Uterus (tissue), 4 donors: Measurements from ENCODE around the gene CYGB. TPM values are rescaled to one million over a fixed set of nuclear protein-coding genes. Genes with fewer than 3 reads are reported as not detected.
A peak's percentile ranks its signal among the peaks of the same experiment; 100 is the strongest.

Experiments used
- DNase-seq, 2 donors: peaks; one replicate each; pipeline ENCODE4 v3.0.0-alpha.2; 2019 to 2020
- H3K27ac ChIP-seq, 2 donors: fragments of 200-600 bp; sonication (generic); 1 replicate in 1 of 2; 2 replicates in 1 of 2; pipeline ENCODE4 v1.5.1; 2016 to 2018
- H3K27me3 ChIP-seq, 2 donors: fragments of 200-600 bp; sonication (generic); one replicate each; pipeline ENCODE4 v1.5.1; 2018 to 2019; ENCODE audit warnings: control low read depth in 1 of 2
- H3K36me3 ChIP-seq, 2 donors: fragments of 200-600 bp; sonication (generic); one replicate each; pipeline ENCODE4 v1.5.1; 2019; ENCODE audit warnings: control low read depth in 1 of 2
- H3K4me1 ChIP-seq, 2 donors: fragments of 200-600 bp; sonication (generic); one replicate each; pipeline ENCODE4 v1.5.1; 2018 to 2019; ENCODE audit warnings: control low read depth in 1 of 2
- H3K4me3 ChIP-seq, 2 donors: fragments of 200-600 bp; sonication (generic); 1 replicate in 1 of 2; 2 replicates in 1 of 2; pipeline ENCODE4 v1.5.1; 2018 to 2019; ENCODE audit warnings: mild to moderate bottlenecking in 1 of 2
- H3K9me3 ChIP-seq, 2 donors: fragments of 200-600 bp; sonication (generic); one replicate each; pipeline ENCODE4 v1.5.1; 2019; ENCODE audit warnings: control low read depth in 1 of 2
- POLR2A ChIP-seq, 2 donors: fragments of 450-650 bp; IDR thresholded peaks; one replicate each; pipeline ENCODE4 v1.6.1; 2016; ENCODE audit warnings: antibody characterized with exemption in 2 of 2, mild to moderate bottlenecking in 1 of 2, moderate library complexity in 1 of 2
- intact Hi-C: fragments of 100-400 bp; cut with DNase I; formaldehyde crosslinking; loops from one replicate; pipeline ENCODE4 v1.15.1; 2023; ENCODE audit warnings: low total_unique reads
- small RNA-seq: library from RNA; depleted of rRNA; stranded (forward); fragments of <200 nt; gene quantifications from one replicate; pipeline ENCODE3, GENCODE V24; 2016
- total RNA-seq, 4 donors: library from RNA; depleted of rRNA in 3 of 4; stranded (reverse); fragments of >200 nt in 3 of 4; gene quantifications; one replicate each; pipeline versions ENCODE4 v1.1.0 to v1.2.4, GENCODE V29; 2014 to 2023
- TF ChIP-seq, protein P1 (sequence below), 4 experiments: fragments of 200-600 bp in 2 of 4; fragments of 450-650 bp in 2 of 4; sonication (generic) in 2 of 4; IDR thresholded peaks; one replicate each; pipeline ENCODE4 v1.5.1; 2016 to 2019; ENCODE audit warnings: antibody characterized with exemption in 4 of 4, mild to moderate bottlenecking in 2 of 4, moderate library complexity in 1 of 4
- donor health status: DM: yes; HTN: yes; CAD: no.

CYGB gene
- total RNA-seq, 4 donors from 2014 or later: 7.8 to 33.2 (median 19.8) TPM

DNA sequence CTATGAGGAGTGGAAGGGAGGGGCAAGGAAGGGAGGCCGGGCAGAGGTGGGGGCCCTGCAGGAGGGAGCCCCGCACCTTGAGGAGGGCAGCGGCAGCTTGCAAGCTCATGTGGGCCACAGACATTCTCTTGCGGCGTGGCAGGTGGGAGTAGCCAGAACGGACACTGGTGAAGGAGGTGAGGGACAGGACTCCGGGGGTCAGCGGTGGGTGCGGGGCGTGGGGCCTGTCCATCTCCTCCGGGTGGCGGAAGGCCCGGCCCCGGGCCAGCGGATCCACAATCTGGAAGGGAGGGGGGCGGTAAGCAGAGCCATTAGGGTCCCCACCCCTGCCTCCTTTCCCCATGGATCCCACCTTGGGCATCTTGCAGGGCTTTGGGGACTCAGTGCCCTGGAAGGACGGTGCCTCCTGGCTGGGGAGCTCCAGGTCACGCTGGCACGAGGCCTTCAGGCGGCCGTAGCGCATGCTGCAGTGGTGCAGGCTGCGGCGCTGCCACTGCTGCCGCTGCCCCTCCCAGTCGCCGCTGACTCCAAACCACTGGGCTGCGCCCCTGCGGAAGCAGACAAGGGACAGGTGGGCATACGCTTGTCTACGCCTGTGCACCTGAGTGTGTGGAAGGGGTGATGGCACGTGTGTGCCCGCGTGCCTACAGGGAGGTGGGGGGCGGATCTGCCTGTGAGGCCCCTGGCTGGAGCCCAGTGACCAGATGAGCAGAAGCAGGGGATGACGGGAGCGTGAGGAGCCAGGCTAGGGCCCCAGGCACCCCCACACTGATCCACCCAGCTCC is 58.6 kb downstream of the CYGB start:
- TF ChIP-seq, protein P1, sequence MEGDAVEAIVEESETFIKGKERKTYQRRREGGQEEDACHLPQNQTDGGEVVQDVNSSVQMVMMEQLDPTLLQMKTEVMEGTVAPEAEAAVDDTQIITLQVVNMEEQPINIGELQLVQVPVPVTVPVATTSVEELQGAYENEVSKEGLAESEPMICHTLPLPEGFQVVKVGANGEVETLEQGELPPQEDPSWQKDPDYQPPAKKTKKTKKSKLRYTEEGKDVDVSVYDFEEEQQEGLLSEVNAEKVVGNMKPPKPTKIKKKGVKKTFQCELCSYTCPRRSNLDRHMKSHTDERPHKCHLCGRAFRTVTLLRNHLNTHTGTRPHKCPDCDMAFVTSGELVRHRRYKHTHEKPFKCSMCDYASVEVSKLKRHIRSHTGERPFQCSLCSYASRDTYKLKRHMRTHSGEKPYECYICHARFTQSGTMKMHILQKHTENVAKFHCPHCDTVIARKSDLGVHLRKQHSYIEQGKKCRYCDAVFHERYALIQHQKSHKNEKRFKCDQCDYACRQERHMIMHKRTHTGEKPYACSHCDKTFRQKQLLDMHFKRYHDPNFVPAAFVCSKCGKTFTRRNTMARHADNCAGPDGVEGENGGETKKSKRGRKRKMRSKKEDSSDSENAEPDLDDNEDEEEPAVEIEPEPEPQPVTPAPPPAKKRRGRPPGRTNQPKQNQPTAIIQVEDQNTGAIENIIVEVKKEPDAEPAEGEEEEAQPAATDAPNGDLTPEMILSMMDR (IDR thresholded peaks at IDR 0.05): no peak
- TF ChIP-seq POLR2A (IDR thresholded peaks at IDR 0.05): no peak
- H3K9me3 ChIP-seq: no peaks in the 10 kb centered on the region
- intact Hi-C loops: no loop called here
- H3K4me3 ChIP-seq: no peak overlapping the region
- no peak for DNase-seq
- H3K27ac ChIP-seq: no peak overlapping the region
- H3K4me1 ChIP-seq: no peaks in the 10 kb centered on the region
- no peaks in the 10 kb centered on the region for H3K27me3 ChIP-seq
- H3K36me3 ChIP-seq: no peaks in the 10 kb centered on the region

DNA sequence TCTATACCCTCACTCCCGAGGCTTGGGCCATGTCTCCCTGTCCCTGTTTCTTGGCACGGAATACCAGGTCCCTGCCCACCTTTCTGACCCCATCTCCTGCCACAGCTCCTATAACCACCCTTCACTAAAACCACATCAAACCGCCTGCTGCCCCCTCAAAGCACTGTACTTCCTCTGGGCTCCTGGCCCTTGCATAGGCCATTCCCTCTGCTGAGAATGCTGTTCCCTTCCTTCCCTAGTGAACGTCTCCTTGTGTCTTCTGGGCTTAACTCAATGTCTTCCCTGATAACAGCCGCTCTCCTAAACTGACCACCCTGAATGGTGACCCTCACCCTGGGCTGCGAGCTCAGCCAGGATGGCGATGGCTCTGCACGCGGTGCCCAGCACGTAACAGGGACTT is 59.4 kb downstream of the CYGB start:
- intact Hi-C loops: no loop called here
- Histone ChIP-seq H3K27ac (no peak overlapping the region), H3K9me3 (no peaks in the 10 kb centered on the region), H3K27me3 (no peaks in the 10 kb centered on the region), H3K36me3 (no peaks in the 10 kb centered on the region), H3K4me3 (no peak overlapping the region), H3K4me1 (no peaks in the 10 kb centered on the region)
- TF ChIP-seq POLR2A (IDR thresholded peaks at IDR 0.05): no peak
- TF ChIP-seq, protein P1 (IDR thresholded peaks at IDR 0.05): no peak
- DNase-seq: no peak

DNA sequence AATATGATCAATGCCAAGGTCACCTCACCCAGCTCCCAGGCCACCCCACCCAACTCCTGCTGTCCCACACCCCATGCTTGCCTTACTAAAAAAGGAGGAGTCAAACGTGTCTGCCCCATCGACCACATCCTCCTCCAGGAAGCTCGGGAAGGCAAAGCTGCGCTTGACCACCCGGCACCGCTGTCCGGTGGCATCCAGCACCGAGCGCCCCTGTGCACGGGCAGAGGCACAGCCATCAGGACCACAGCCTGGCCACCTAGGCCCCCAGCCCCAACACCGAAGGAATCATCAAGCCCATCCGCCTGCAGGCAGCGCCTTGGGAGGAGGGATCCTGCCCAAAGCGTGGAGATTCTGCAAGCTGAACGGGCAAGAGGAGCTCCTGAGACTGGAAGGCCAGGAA is 59.9 kb downstream of the CYGB start:
- Histone ChIP-seq H3K4me1 (no peaks in the 10 kb centered on the region), H3K9me3 (no peaks in the 10 kb centered on the region), H3K27ac (no peak overlapping the region), H3K4me3 (no peak overlapping the region), H3K27me3 (no peaks in the 10 kb centered on the region), H3K36me3 (no peaks in the 10 kb centered on the region)
- no peak for DNase-seq
- intact Hi-C loops: no loop called here
- TF ChIP-seq, protein P1 (IDR thresholded peaks at IDR 0.05): no peak
- no peak for TF ChIP-seq POLR2A (IDR thresholded peaks at IDR 0.05)

Small RNA genes lying within 50 kb of the gene (small RNA-seq; reads per million reads assigned to genes)
- gene SNORD1A (not detected), gene SNORD1B (321 reads per million, percentile 96 among the genes with 10 or more reads in this experiment)

Other genes with a start within 250 kb of the CYGB start
- 1 to 10 TPM in 3 of 4 donors, under 1 TPM in 1; under 0.01 to 7.2 (median 4.4) TPM for gene QRICH2, start 229.4 kb downstream of the CYGB start, total RNA-seq
- gene PRPSAP1, start 183.8 kb downstream of the CYGB start, total RNA-seq: 10 to 100 TPM; 52.4 to 82.3 (median 68.7) TPM
- 10 to 100 TPM in 2 of 4 donors, 1 to 10 TPM in 2; 7.9 to 33.2 (median 12.0) TPM for gene SPHK1, start 153.1 kb downstream of the CYGB start, total RNA-seq
- gene UBE2O, start 84.6 kb downstream of the CYGB start, total RNA-seq: 10 to 100 TPM in 2 of 4 donors, 1 to 10 TPM in 2; 5.0 to 31.5 (median 17.9) TPM
- gene AANAT, start 70.1 kb downstream of the CYGB start, total RNA-seq: not detected
- gene RHBDF2, start 36.3 kb downstream of the CYGB start, total RNA-seq: 10 to 100 TPM in 2 of 4 donors, 1 to 10 TPM in 2; 3.8 to 26.1 (median 8.4) TPM
- 10 to 100 TPM in 1 of 4 donors, under 1 TPM in 2, not detected in 1; 0.26 to 13.4 (median 0.69) TPM for gene PRCD, start 2.3 kb upstream of the CYGB start, total RNA-seq
- gene ST6GALNAC2, start 48.2 kb upstream of the CYGB start, total RNA-seq: 1 to 10 TPM in 2 of 4 donors, under 1 TPM in 1, not detected in 1; 0.59 to 9.5 (median 5.3) TPM
- 10 to 100 TPM in 1 of 4 donors, 1 to 10 TPM in 3; 1.5 to 11.8 (median 3.2) TPM for gene ST6GALNAC1, start 106.0 kb upstream of the CYGB start, total RNA-seq
- gene MXRA7, start 173.3 kb upstream of the CYGB start, total RNA-seq: 100 to 1,000 TPM; 174 to 250 (median 197) TPM
- 10 to 100 TPM in 3 of 4 donors, 1 to 10 TPM in 1; 5.9 to 40.8 (median 21.2) TPM for gene JMJD6, start 188.9 kb upstream of the CYGB start, total RNA-seq
- 10 to 100 TPM; 13.8 to 32.5 (median 21.6) TPM for gene METTL23, start 189.1 kb upstream of the CYGB start, total RNA-seq
- gene SRSF2, start 199.6 kb upstream of the CYGB start, total RNA-seq: 100 to 1,000 TPM; 127 to 753 (median 167) TPM
- gene MFSD11, start 200.4 kb upstream of the CYGB start, total RNA-seq: 10 to 100 TPM; 32.0 to 69.2 (median 45.2) TPM